HL-60/S4 treated with phorbol 12-myristate 13-acetate at 8.2 ng/mL for 4 days and 3 days (cell line): ENCODE results near the gene GAA.
"Not testable (repeated sequence)": the region's sequence is repeated elsewhere in the genome, so short reads cannot be mapped to it uniquely, and the experiment has no call there.

Experiments used
- in situ Hi-C: fragments of 300-500 bp; cut with MboI; formaldehyde crosslinking; loops from 2 replicates; pipeline ENCODE4 v1.15.0; 2022; ENCODE audit warnings: low sequenced_read_pairs

GAA gene

GRCh38 chr17:80138856-80139426 lies 37.6 kb downstream of the GAA start:
- in situ Hi-C loops, result no loop called here

GRCh38 chr17:80141463-80142165 lies 40.2 kb downstream of the GAA start:
- in situ Hi-C loops, result no loop called here

- in situ Hi-C loops, result no loop called here
These were observed 41.5 kb downstream of the GAA start for GRCh38 chr17:80142929-80143328.

GRCh38 chr17:80145076-80146075 lies 44.0 kb downstream of the GAA start:
- in situ Hi-C loops, result no loop called here

- in situ Hi-C loops, result no loop called here
These were observed 45.0 kb downstream of the GAA start for GRCh38 chr17:80146121-80147034.

GRCh38 chr17:80147035-80147822 lies 45.8 kb downstream of the GAA start, which contains the start of gene EIF4A3:
Gene EIF4A3, minus strand, starts transcription at chr17:80147128. Its CDS starts 167 bp downstream, at chr17:80146961.
- in situ Hi-C loops, result no loop called here

- in situ Hi-C loops, result no loop called here
These were observed 50.0 kb downstream of the GAA start for GRCh38 chr17:80151333-80151732.

- in situ Hi-C loops, result no loop called here
These were observed 50.8 kb downstream of the GAA start for GRCh38 chr17:80152081-80152702.

GRCh38 chr17:80153004-80153403 lies 51.6 kb downstream of the GAA start:
- in situ Hi-C loops, result no loop called here

- in situ Hi-C loops, result no loop called here
These were observed 52.8 kb downstream of the GAA start for GRCh38 chr17:80154166-80154565.

- in situ Hi-C loops, result not testable (repeated sequence)
These were observed 54.2 kb downstream of the GAA start for GRCh38 chr17:80155600-80155999.

- in situ Hi-C loops, result no loop called here
These were observed 57.5 kb downstream of the GAA start for GRCh38 chr17:80158846-80159245.

- in situ Hi-C loops, result no loop called here
These were observed 59.2 kb downstream of the GAA start for GRCh38 chr17:80160536-80160935.

- in situ Hi-C loops, result no loop called here
These were observed 62.0 kb downstream of the GAA start for GRCh38 chr17:80163336-80163735.

- in situ Hi-C loops, result no loop called here
These were observed 62.8 kb downstream of the GAA start for GRCh38 chr17:80164185-80164584.

GRCh38 chr17:80166446-80166845 lies 65.1 kb downstream of the GAA start:
- in situ Hi-C loops, result no loop called here

- in situ Hi-C loops, result no loop called here
These were observed 67.0 kb downstream of the GAA start for GRCh38 chr17:80168371-80168770.

GRCh38 chr17:80169107-80169506 lies 67.7 kb downstream of the GAA start:
- in situ Hi-C loops, result no loop called here
